CD8-positive, alpha-beta memory T cell (primary cell): Measurements from ENCODE around the gene SPDYE1. TPM values are rescaled to one million over a fixed set of nuclear protein-coding genes. Genes with fewer than 3 reads are reported as not detected.
"Not testable (repeated sequence)": the region's sequence is repeated elsewhere in the genome, so short reads cannot be mapped to it uniquely, and the experiment has no call there.

ENCODE experiments used
- CTCF ChIA-PET: fragments of 350-600 bp; sonication (Branson Sonifier 250); formaldehyde crosslinking; loops from one replicate; lab custom pipeline; 2021; ENCODE audit warnings: antibody characterized with exemption; lab: Charles Lee
- POLR2A ChIA-PET: fragments of 350-600 bp; sonication (Branson Sonifier 250); formaldehyde crosslinking; loops from one replicate; lab custom pipeline; 2021; ENCODE audit warnings: antibody characterized with exemption; lab: Charles Lee
- DNase-seq, 5 donors: peaks; one replicate each; pipeline versions ENCODE4 v3.0.0 to v3.0.0-alpha.2; 2020 to 2022; ENCODE audit warnings: mixed read lengths in 1 of 5
- H3K27ac ChIP-seq: one replicate; pipeline ENCODE4 v1.7.0; 2013; ENCODE audit warnings: low read depth, mild to moderate bottlenecking, low read length, moderate library complexity
- H3K27me3 ChIP-seq: 2 replicates; pipeline ENCODE4 v1.7.0; 2013; ENCODE audit warnings: low read length, mild to moderate bottlenecking; ENCODE audit not compliant: insufficient read depth, poor library complexity, severe bottlenecking
- H3K36me3 ChIP-seq: 2 replicates; pipeline ENCODE4 v1.7.0; 2013; ENCODE audit warnings: mild to moderate bottlenecking, low read length, moderate library complexity; ENCODE audit not compliant: insufficient read depth
- H3K4me1 ChIP-seq: 2 replicates; pipeline ENCODE4 v1.7.0; 2013; ENCODE audit warnings: mild to moderate bottlenecking, low read length, moderate library complexity; ENCODE audit not compliant: insufficient read depth
- H3K4me3 ChIP-seq: 2 replicates; pipeline ENCODE4 v1.7.0; 2013; ENCODE audit warnings: mild to moderate bottlenecking, low read length
- H3K9me3 ChIP-seq: 2 replicates; pipeline ENCODE4 v1.7.0; 2013; ENCODE audit warnings: mild to moderate bottlenecking, low read length
- H3K27ac Mint-ChIP-seq, 8 donors: one replicate each; pipeline ENCODE4 v1.8.0; 2020 to 2021; ENCODE audit warnings: mixed read lengths in 8 of 8, mild to moderate bottlenecking in 6 of 8, inconsistent platforms in 3 of 8, moderate library complexity in 3 of 8
- H3K27me3 Mint-ChIP-seq, 2 donors: one replicate each; pipeline ENCODE4 v1.8.0; 2020 to 2021; ENCODE audit warnings: mixed read lengths in 2 of 2, mild to moderate bottlenecking in 1 of 2, moderate library complexity in 1 of 2
- H3K36me3 Mint-ChIP-seq, 3 donors: one replicate each; pipeline ENCODE4 v1.8.0; 2020 to 2021; ENCODE audit warnings: mixed read lengths in 3 of 3, inconsistent platforms in 1 of 3, mild to moderate bottlenecking in 1 of 3
- H3K4me1 Mint-ChIP-seq, 3 donors: one replicate each; pipeline ENCODE4 v1.8.0; 2020 to 2021; ENCODE audit warnings: mixed read lengths in 3 of 3, inconsistent platforms in 1 of 3, mild to moderate bottlenecking in 1 of 3
- H3K4me3 Mint-ChIP-seq, 7 donors: one replicate each; pipeline ENCODE4 v1.8.0; 2020 to 2021; ENCODE audit warnings: mixed read lengths in 7 of 7, mild to moderate bottlenecking in 6 of 7, moderate library complexity in 4 of 7, inconsistent platforms in 2 of 7
- H3K9me3 Mint-ChIP-seq, 5 donors: one replicate each; pipeline ENCODE4 v1.8.0; 2020 to 2022; ENCODE audit warnings: mixed read lengths in 5 of 5, mild to moderate bottlenecking in 3 of 5, moderate library complexity in 2 of 5, inconsistent platforms in 1 of 5
- polyA plus RNA-seq: library from polyadenylated mRNA; unstranded; fragments of 300-500 nt; fragmentation: Illumina TruSeq; gene quantifications from one replicate; pipeline ENCODE4 v1.2.3, GENCODE V29; 2021
- total RNA-seq, 2 experiments: library from RNA; stranded (reverse); gene quantifications; one replicate each; pipeline ENCODE4 v1.2.3, GENCODE V29; 2021

Gene SPDYE1
- total and polyA plus RNA-seq, 3 experiments from 2014 or later, result 0.25 TPM; not detected in 2

GRCh38 chr7:44032031-44032430 lies 34.3 kb downstream of the SPDYE1 start:
- DNase-seq, H3K4me1 Mint-ChIP-seq, H3K27me3 Mint-ChIP-seq, CTCF ChIA-PET, H3K4me1 ChIP-seq, POLR2A ChIA-PET, H3K27ac Mint-ChIP-seq, H3K27ac ChIP-seq, H3K9me3 ChIP-seq, H3K27me3 ChIP-seq, H3K36me3 ChIP-seq, H3K4me3 Mint-ChIP-seq, H3K9me3 Mint-ChIP-seq, H3K4me3 ChIP-seq: not testable (repeated sequence)
- peaks cover 0 to 10% (median 0%) of the 10 kb centered on the region in 3 donors for H3K36me3 Mint-ChIP-seq

DNA sequence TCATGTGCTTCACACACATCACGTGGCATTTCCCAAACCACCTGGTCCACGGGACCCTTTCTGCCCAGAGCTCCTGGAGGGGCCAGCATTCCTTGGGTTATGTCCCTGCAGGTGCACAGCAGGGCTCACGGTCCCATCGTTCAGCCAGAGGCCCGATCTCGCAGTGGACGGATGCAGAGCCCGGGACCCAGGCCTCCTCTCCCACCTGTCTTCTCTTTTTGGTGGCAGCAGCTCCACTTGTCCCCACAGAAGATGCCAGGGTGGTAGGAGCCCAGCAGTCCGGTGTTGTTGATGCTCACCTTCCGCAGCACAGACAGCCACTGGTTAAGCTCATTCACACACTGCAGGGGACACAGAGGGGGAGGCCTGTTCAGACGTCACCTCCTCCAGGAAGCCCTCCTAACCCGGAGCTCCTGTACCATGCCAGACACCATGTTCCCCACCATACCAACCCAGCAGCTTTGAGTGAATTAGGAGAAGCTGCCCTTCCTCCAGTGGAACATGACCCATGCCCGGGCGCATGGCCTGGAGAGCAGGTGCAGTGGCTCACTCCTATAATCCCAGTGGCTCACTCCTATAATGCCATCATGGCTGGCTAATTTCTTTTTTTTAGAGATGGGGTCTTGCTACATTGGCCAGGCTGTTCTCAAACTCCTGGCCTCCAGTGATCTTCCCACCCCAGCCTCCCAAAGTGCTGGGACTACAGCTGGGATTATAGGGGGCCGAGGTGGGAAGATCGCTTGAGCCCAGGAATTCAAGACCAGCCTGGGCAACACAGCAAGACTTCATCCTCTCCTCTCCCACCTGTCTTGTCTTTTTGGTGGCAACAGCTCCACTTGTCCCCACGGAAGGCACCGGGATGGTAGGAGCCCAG lies 36.5 kb downstream of the SPDYE1 start:
- H3K4me1 ChIP-seq, H3K27ac Mint-ChIP-seq, H3K27ac ChIP-seq, H3K4me3 Mint-ChIP-seq, DNase-seq, POLR2A ChIA-PET, H3K4me1 Mint-ChIP-seq, H3K27me3 ChIP-seq, H3K9me3 ChIP-seq, H3K4me3 ChIP-seq, CTCF ChIA-PET, H3K9me3 Mint-ChIP-seq, H3K36me3 ChIP-seq, H3K27me3 Mint-ChIP-seq: not testable (repeated sequence)
- H3K36me3 Mint-ChIP-seq, result peaks cover 0 to 10% (median 2%) of the 10 kb centered on the region in 3 donors

- peak in 4 of 5 donors; percentile 20 to 56 (median 47) for DNase-seq
- H3K27ac ChIP-seq, H3K9me3 Mint-ChIP-seq, CTCF ChIA-PET, H3K27me3 ChIP-seq, H3K27me3 Mint-ChIP-seq, H3K36me3 ChIP-seq, POLR2A ChIA-PET, H3K27ac Mint-ChIP-seq, H3K4me1 ChIP-seq, H3K4me3 ChIP-seq, H3K4me3 Mint-ChIP-seq, H3K9me3 ChIP-seq: not testable (repeated sequence)
- peaks cover 0 to 10% (median 2%) of the 10 kb centered on the region in 3 donors for H3K36me3 Mint-ChIP-seq
- H3K4me1 Mint-ChIP-seq, result peaks cover 5 to 11% (median 8%) of the 10 kb centered on the region in 3 donors
Measured at GRCh38 chr7:44036364-44036763, 38.7 kb downstream of the SPDYE1 start.

DNA sequence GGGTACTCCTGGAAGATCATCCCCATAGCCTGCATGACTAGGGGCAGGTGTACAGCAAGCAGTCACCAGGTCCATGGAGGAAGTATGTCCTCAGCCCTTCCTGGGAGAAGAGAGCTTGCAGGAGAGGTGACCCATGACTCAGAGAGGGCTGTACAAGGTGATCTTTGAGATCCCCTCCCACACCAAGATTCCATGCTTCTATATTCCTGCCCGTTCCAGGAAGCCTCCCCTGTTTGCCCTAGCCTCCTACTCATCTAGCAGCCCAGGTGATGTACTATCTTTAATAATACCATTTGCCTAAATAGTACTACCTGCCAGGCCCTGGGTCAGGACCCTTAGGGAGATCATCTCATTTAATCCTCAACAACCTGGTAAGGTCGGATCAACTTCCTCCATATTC lies 40.3 kb downstream of the SPDYE1 start:
- H3K9me3 ChIP-seq, CTCF ChIA-PET, H3K4me3 ChIP-seq, H3K9me3 Mint-ChIP-seq, H3K36me3 Mint-ChIP-seq, H3K36me3 ChIP-seq, H3K4me1 ChIP-seq, H3K27me3 Mint-ChIP-seq, H3K27me3 ChIP-seq, POLR2A ChIA-PET, H3K27ac ChIP-seq, DNase-seq: not testable (repeated sequence)
- peak overlapping the region in 4 of 8 donors; percentile 36 to 83 (median 64) for H3K27ac Mint-ChIP-seq
- peak overlapping the region in 2 of 7 donors; percentile 25 to 32 for H3K4me3 Mint-ChIP-seq
- H3K4me1 Mint-ChIP-seq, result peaks cover 5 to 16% (median 10%) of the 10 kb centered on the region in 3 donors

- H3K27ac ChIP-seq, H3K36me3 ChIP-seq, H3K27me3 ChIP-seq, H3K9me3 ChIP-seq, H3K9me3 Mint-ChIP-seq, H3K4me3 Mint-ChIP-seq, H3K27me3 Mint-ChIP-seq, POLR2A ChIA-PET, H3K4me1 ChIP-seq, H3K36me3 Mint-ChIP-seq, H3K4me3 ChIP-seq: not testable (repeated sequence)
- DNase-seq, result peak in 1 of 5 donors; percentile 5
- Mint-ChIP-seq H3K4me1 (peaks cover 5 to 17% (median 10%) of the 10 kb centered on the region in 3 donors), H3K27ac (peak overlapping the region in 1 of 8 donors; percentile 83)
- CTCF ChIA-PET, result interaction anchor here (0.7 kb wide), 1 partner anchor 19 kb away, joined by 3 read pairs; no protein-coding TSS in a partner anchor
Measured at GRCh38 chr7:44038553-44038952, 40.9 kb downstream of the SPDYE1 start.

DNA sequence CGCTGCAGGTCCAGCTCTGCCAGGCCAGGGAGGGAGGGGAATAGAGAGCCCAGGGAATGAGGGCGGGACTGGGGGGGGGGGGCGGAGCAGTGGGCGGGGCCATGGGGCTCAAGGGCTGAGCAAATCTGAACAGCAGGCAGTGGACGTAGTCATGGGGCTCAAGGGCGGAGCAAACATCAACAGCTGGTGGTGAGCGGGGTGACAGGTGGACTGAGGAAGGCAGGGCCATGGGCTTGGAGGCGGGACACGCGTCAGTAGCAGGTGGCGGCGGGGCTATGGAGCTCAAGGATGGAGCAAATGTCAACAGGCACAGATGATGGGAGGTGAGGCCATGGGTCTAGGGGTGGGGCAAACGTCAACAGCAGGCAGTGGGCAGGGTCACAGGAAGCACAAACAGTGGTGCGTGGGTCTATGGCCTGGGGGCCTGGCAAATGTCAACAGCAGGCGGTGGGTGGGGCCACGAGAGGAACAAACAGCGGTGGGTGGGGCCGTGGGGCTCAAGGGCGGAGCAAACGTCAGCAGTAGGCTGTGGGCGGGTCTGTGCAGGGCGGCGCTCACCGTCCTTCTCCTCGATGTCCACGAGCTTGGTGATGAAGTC lies 41.4 kb downstream of the SPDYE1 start:
- H3K27me3 Mint-ChIP-seq, H3K27me3 ChIP-seq, H3K9me3 Mint-ChIP-seq, H3K4me3 ChIP-seq, H3K36me3 ChIP-seq, H3K4me1 ChIP-seq, H3K27ac ChIP-seq, H3K36me3 Mint-ChIP-seq, POLR2A ChIA-PET, H3K9me3 ChIP-seq: not testable (repeated sequence)
- CTCF ChIA-PET, result interaction anchor here (0.7 kb wide), 1 partner anchor 20 kb away, joined by 3 read pairs; no protein-coding TSS in a partner anchor
- H3K27ac Mint-ChIP-seq, result peak overlapping the region; percentile 79 to 97 (median 92)
- peaks cover 10 to 22% (median 14%) of the 10 kb centered on the region in 3 donors for H3K4me1 Mint-ChIP-seq
- DNase-seq, result peak; percentile 79 to 91 (median 82)
- H3K4me3 Mint-ChIP-seq, result peak overlapping the region; percentile 54 to 81 (median 77)

DNA sequence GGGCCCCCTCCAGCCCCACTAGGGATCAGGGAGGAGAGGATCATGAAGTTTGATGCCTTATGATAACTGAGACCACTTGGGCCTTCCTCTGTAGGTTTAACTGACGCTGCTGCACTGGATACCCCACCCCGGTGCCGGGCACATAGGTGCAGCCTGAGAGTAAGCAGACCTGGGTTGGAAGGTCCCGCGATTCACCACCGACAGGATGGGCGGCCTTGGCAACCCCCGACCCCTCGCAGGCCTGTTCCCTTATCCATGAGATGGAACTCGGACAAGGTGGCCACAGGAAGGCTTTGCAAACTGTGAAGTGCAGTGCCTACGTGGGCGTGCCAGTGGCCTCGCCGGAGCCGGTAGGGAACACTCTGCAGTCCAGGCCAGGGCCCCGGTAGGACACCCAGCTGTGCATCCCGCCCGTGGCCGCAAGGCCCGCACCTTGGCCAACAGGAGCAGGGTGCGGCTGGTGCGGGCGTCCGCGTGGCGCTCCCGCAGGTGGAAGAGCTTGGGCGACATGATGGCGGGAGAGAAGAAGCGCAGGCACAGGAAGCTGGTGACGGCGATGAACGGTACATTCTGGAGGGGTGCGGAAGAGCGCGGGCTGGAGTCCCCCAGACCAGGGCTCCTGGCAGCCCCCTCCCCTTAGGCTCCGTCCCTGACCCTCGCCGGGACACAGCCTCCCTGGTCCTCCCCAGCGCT lies 42.2 kb downstream of the SPDYE1 start:
- Mint-ChIP-seq H3K4me3 (peak overlapping the region; percentile 58 to 84 (median 64)), H3K4me1 (peaks cover 11 to 28% (median 15%) of the 10 kb centered on the region in 3 donors), H3K27ac (peak overlapping the region in 6 of 8 donors; percentile 47 to 81 (median 78))
- DNase-seq, result peak in 1 of 5 donors; percentile 31
- H3K36me3 ChIP-seq, CTCF ChIA-PET, H3K4me3 ChIP-seq, H3K27me3 Mint-ChIP-seq, H3K9me3 ChIP-seq, H3K36me3 Mint-ChIP-seq, H3K4me1 ChIP-seq, POLR2A ChIA-PET, H3K9me3 Mint-ChIP-seq, H3K27me3 ChIP-seq, H3K27ac ChIP-seq: not testable (repeated sequence)

GRCh38 chr7:44040493-44040891 lies 42.8 kb downstream of the SPDYE1 start:
- CTCF ChIA-PET, H3K27me3 Mint-ChIP-seq, H3K9me3 Mint-ChIP-seq, H3K36me3 Mint-ChIP-seq, H3K9me3 ChIP-seq, H3K4me3 ChIP-seq, H3K36me3 ChIP-seq, POLR2A ChIA-PET, H3K27ac ChIP-seq, H3K27me3 ChIP-seq: not testable (repeated sequence)
- Mint-ChIP-seq H3K4me1 (peaks cover 16 to 33% (median 19%) of the 10 kb centered on the region in 3 donors), H3K4me3 (peak overlapping the region; percentile 63 to 85 (median 79)), H3K27ac (peak overlapping the region; percentile 68 to 87 (median 80))
- peak; percentile 55 to 80 (median 74) for DNase-seq
- peaks cover 13% of the 10 kb centered on the region for H3K4me1 ChIP-seq
